HCT116 (cell line): ENCODE measurements around the gene PALMD. TPM values are rescaled to one million over a fixed set of nuclear protein-coding genes. Genes with fewer than 3 reads are reported as not detected.

Source experiments
- ATAC-seq: fragments of 200-7000 bp; cut with Tn5 transposase; 2 replicates; pipeline ENCODE4 v1.9.1; 2020; ENCODE audit warnings: mild to moderate bottlenecking, moderate library complexity
- BruUV-seq: library from RNA; stranded (reverse); fragments of 400-500 nt; replicated peaks from 2 replicates; lab custom pipeline; 2021; lab: Mats Ljungman, UMichigan
- CTCF ChIA-PET: fragments of 300-600 bp; sonication (Branson Sonifier 250); formaldehyde crosslinking; loops from one replicate; lab custom pipeline; 2021; ENCODE audit warnings: antibody characterized with exemption; lab: Charles Lee
- POLR2A ChIA-PET: fragments of 300-600, 350-600 bp; sonication (Branson Sonifier 250); formaldehyde crosslinking; loops from one replicate; lab custom pipeline; 2021; ENCODE audit warnings: antibody characterized with exemption; lab: Charles Lee
- RAD21 ChIA-PET, 2 experiments: fragments of 300-600 bp; sonication (Branson Sonifier 250); formaldehyde crosslinking; loops; one replicate each; lab custom pipeline; 2023; ENCODE audit warnings: low total read pairs in 2 of 2; ENCODE audit not compliant: uncharacterized antibody in 2 of 2, unreplicated experiment in 2 of 2, low non-redundant PET in 1 of 2; lab: Charles Lee
- DNase-seq: peaks from one replicate; pipeline ENCODE4 v3.0.0-alpha.2; 2010; ENCODE audit warnings: low read depth, low spot score
- H2AFZ ChIP-seq: fragments of 200-600 bp; shearing (Covaris generic), sonication (generic); 2 replicates; pipeline ENCODE4 v1.6.1; 2017; ENCODE audit warnings: low read depth, mixed run types, mixed read lengths, antibody characterized with exemption, low read length; ENCODE audit not compliant: poor library complexity, severe bottlenecking
- H3K27ac ChIP-seq: 2 replicates; pipeline ENCODE4 v1.5.1; 2012; ENCODE audit warnings: low read depth, low read length
- H3K27me3 ChIP-seq: fragments of 200-600 bp; sonication (generic); 2 replicates; pipeline ENCODE4 v1.6.1; 2016; ENCODE audit warnings: mixed run types, low read length, mixed read lengths; ENCODE audit not compliant: insufficient read depth
- H3K36me3 ChIP-seq, 2 experiments: fragments of 200-500 bp in 1 of 2; fragments of 200-600 bp in 1 of 2; sonication (Bioruptor generic) in 1 of 2; sonication (generic) in 1 of 2; 2 replicates each; pipeline versions ENCODE4 v1.5.1 to v1.6.1; 2014 to 2016; ENCODE audit warnings: low read length in 2 of 2, inconsistent platforms in 1 of 2, mixed read lengths in 1 of 2, mixed run types in 1 of 2; ENCODE audit not compliant: insufficient read depth in 2 of 2, control insufficient read depth in 1 of 2
- H3K4me1 ChIP-seq, 2 experiments: fragments of 200-600 bp in 1 of 2; sonication (generic) in 1 of 2; 2 replicates each; pipeline versions ENCODE4 v1.5.1 to v1.6.1; 2012 to 2017; ENCODE audit warnings: low read length in 2 of 2, inconsistent platforms in 1 of 2, mild to moderate bottlenecking in 1 of 2, mixed read lengths in 1 of 2, mixed run types in 1 of 2, moderate library complexity in 1 of 2; ENCODE audit not compliant: insufficient read depth in 2 of 2, control insufficient read depth in 1 of 2
- H3K4me2 ChIP-seq: fragments of 200-600 bp; sonication (generic); 2 replicates; pipeline ENCODE4 v1.6.1; 2017; ENCODE audit warnings: mixed run types, low read length, mixed read lengths
- H3K4me3 ChIP-seq, 2 experiments: fragments of 200-600 bp in 1 of 2; sonication (generic) in 1 of 2; replicated peaks in 1 of 2; 2 replicates each; pipeline ENCODE4 v1.5.1; 2011 to 2016; ENCODE audit warnings: low read length in 2 of 2, control low read depth in 1 of 2, low read depth in 1 of 2, mild to moderate bottlenecking in 1 of 2, mixed read lengths in 1 of 2, mixed run types in 1 of 2
- H3K79me2 ChIP-seq: fragments of 200-600 bp; sonication (generic); 2 replicates; pipeline ENCODE4 v1.6.1; 2017; ENCODE audit warnings: mild to moderate bottlenecking, mixed run types, low read length, moderate library complexity, mixed read lengths; ENCODE audit not compliant: insufficient read depth
- H3K9ac ChIP-seq: fragments of 200-600 bp; sonication (generic); 2 replicates; pipeline ENCODE4 v1.6.1; 2016; ENCODE audit warnings: low read length, mixed read lengths
- H3K9me2 ChIP-seq: fragments of 200-600 bp; sonication (generic), shearing (Covaris generic); 2 replicates; pipeline ENCODE4 v1.6.1; 2017; ENCODE audit warnings: mixed run types, mild to moderate bottlenecking, moderate library complexity; ENCODE audit not compliant: insufficient read depth
- H3K9me3 ChIP-seq, 2 experiments: fragments of 200-500 bp in 1 of 2; fragments of 200-600 bp in 1 of 2; sonication (Bioruptor generic) in 1 of 2; sonication (generic) in 1 of 2; 2 replicates each; pipeline ENCODE4 v1.6.1; 2014 to 2017; ENCODE audit warnings: low read length in 2 of 2, mixed read lengths in 2 of 2, inconsistent platforms in 1 of 2, low read depth in 1 of 2, mild to moderate bottlenecking in 1 of 2, mixed run types in 1 of 2, moderate library complexity in 1 of 2; ENCODE audit not compliant: control insufficient read depth in 1 of 2, insufficient read depth in 1 of 2
- H4K20me1 ChIP-seq: fragments of 200-600 bp; sonication (generic), shearing (Covaris generic); 2 replicates; pipeline ENCODE4 v1.6.1; 2017; ENCODE audit warnings: mixed run types, mild to moderate bottlenecking, moderate library complexity; ENCODE audit not compliant: insufficient read depth
- ATF3 ChIP-seq: IDR thresholded peaks from 2 replicates; pipeline ENCODE4 v1.6.1; 2012
- CTCF ChIP-seq, 3 experiments: fragments of 200-600 bp in 1 of 3; sonication (generic) in 1 of 3; IDR thresholded peaks in 2 of 3; conservative IDR thresholded peaks in 1 of 3; 2 replicates each; pipeline ENCODE4 v1.5.1; 2012 to 2017; ENCODE audit warnings: low read depth in 2 of 3, low read length in 2 of 3, antibody characterized with exemption in 1 of 3, borderline replicate concordance in 1 of 3, control low read depth in 1 of 3, mild to moderate bottlenecking in 1 of 3, mixed read lengths in 1 of 3, mixed run types in 1 of 3, moderate library complexity in 1 of 3; ENCODE audit not compliant: insufficient read depth in 1 of 3
- ELF1 ChIP-seq: IDR thresholded peaks from 2 replicates; pipeline ENCODE4 v1.6.1; 2012; ENCODE audit warnings: low read depth, borderline replicate concordance
- EZH2 ChIP-seq: fragments of 200-600 bp; sonication (generic); IDR thresholded peaks from 2 replicates; pipeline ENCODE4 v1.6.1; 2017; ENCODE audit warnings: antibody characterized with exemption, mixed run types
- MAX ChIP-seq: IDR thresholded peaks from 2 replicates; pipeline ENCODE4 v1.6.1; 2012
- RAD21 ChIP-seq: IDR thresholded peaks from 2 replicates; pipeline ENCODE4 v1.6.1; 2012; ENCODE audit warnings: low read depth, mild to moderate bottlenecking
- REST ChIP-seq: IDR thresholded peaks from 2 replicates; pipeline ENCODE4 v1.6.1; 2012; ENCODE audit warnings: low read depth
- SP1 ChIP-seq: IDR thresholded peaks from 2 replicates; pipeline ENCODE4 v1.6.1; 2012; ENCODE audit warnings: low read depth
- SRF ChIP-seq: IDR thresholded peaks from 2 replicates; pipeline ENCODE4 v1.6.1; 2012; ENCODE audit warnings: low read depth
- TCF7L2 ChIP-seq: IDR thresholded peaks from 2 replicates; pipeline ENCODE4 v1.7.0; 2011; ENCODE audit warnings: borderline replicate concordance, inconsistent platforms; ENCODE audit not compliant: insufficient read depth, insufficient read length; ENCODE audit errors: extremely low read depth
- YY1 ChIP-seq: IDR thresholded peaks from 2 replicates; pipeline ENCODE4 v1.6.1; 2011; ENCODE audit warnings: low read length, low read depth, moderate library complexity, mild to moderate bottlenecking; ENCODE audit not compliant: insufficient replicate concordance; ENCODE audit errors: extremely low read depth
- ZNF274 ChIP-seq: fragments of 200-500 bp; sonication (Bioruptor generic); IDR thresholded peaks from 2 replicates; pipeline ENCODE4 v1.6.1; 2014; ENCODE audit warnings: mild to moderate bottlenecking, low read depth, low read length, inconsistent platforms
- intact Hi-C: fragments of 100-400 bp; cut with micrococcal nuclease; formaldehyde crosslinking; loops from 2 replicates; pipeline ENCODE4 v1.10.0; 2022
- total RNA-seq: library from RNA; stranded (reverse); gene quantifications from one replicate; pipeline ENCODE4 v1.2.1, GENCODE V29; 2021; ENCODE audit not compliant: unreplicated experiment

The PALMD gene
- total RNA-seq, 1 experiment from 2014 or later: 0.12 TPM

GRCh38 chr1:99717005-99717404, 71.1 kb downstream of the PALMD start:
- no peak for ATAC-seq
- Histone ChIP-seq H3K9me2 (no peaks in the 10 kb centered on the region), H3K4me2 (no peak overlapping the region), H4K20me1 (no peaks in the 10 kb centered on the region), H3K27ac (no peak overlapping the region), H3K9ac (no peak overlapping the region), H2AFZ (no peak overlapping the region), H3K36me3 (peaks cover 0 to 3% of the 10 kb centered on the region in 2 experiments; a peak in 2 of 4 replicates), H3K4me3 (no peak overlapping the region), H3K9me3 (no peaks in the 10 kb centered on the region), H3K4me1 (no peaks in the 10 kb centered on the region), H3K79me2 (no peaks in the 10 kb centered on the region), H3K27me3 (no peaks in the 10 kb centered on the region)
- ChIA-PET POLR2A (no interaction called here), RAD21 (no interaction called here), CTCF (no interaction called here)
- DNase-seq: no peak
- no peak for TF ChIP-seq SP1
- BruUV-seq: no TSS peak
- intact Hi-C loops: no loop called here

GRCh38 chr1:99723251-99723650, 77.3 kb downstream of the PALMD start:
- intact Hi-C loops: no loop called here
- POLR2A ChIA-PET: no interaction called here
- H3K36me3 ChIP-seq: peaks cover 0 to 3% of the 10 kb centered on the region in 2 experiments; a peak in 1 of 4 replicates
- H3K27ac ChIP-seq: no peak overlapping the region
- DNase-seq (no peak), ATAC-seq (no peak)
- H3K9ac ChIP-seq: no peak overlapping the region
- no TSS peak for BruUV-seq
- H3K4me2 ChIP-seq: no peak overlapping the region
- no peaks in the 10 kb centered on the region for H3K79me2 ChIP-seq
- H2AFZ ChIP-seq: no peak overlapping the region
- no peaks in the 10 kb centered on the region for H4K20me1 ChIP-seq
- H3K9me3 ChIP-seq: no peaks in the 10 kb centered on the region
- no peaks in the 10 kb centered on the region for H3K4me1 ChIP-seq
- no peaks in the 10 kb centered on the region for H3K27me3 ChIP-seq
- H3K9me2 ChIP-seq: no peaks in the 10 kb centered on the region
- CTCF ChIA-PET: no interaction called here
- RAD21 ChIA-PET: no interaction called here
- H3K4me3 ChIP-seq: no peak overlapping the region
- TF ChIP-seq CTCF (IDR thresholded peaks at IDR 0.05 in 2 of 3, conservative IDR thresholded peaks at IDR 0.05 in 1 of 3; ENCODE audit: borderline replicate concordance in 1 of 3, insufficient read depth in 1 of 3, low read depth in 2 of 3, low read length in 2 of 3): no peak
- no peak for TF ChIP-seq ZNF274
- no peak for TF ChIP-seq TCF7L2
- TF ChIP-seq RAD21: no peak
- no peak for TF ChIP-seq REST
- TF ChIP-seq EZH2: no peak
- TF ChIP-seq SRF: no peak
- no peak for TF ChIP-seq ELF1
- TF ChIP-seq SP1: no peak
- TF ChIP-seq MAX: no peak
- no peak for TF ChIP-seq YY1
- no peak for TF ChIP-seq ATF3
